Activated naive CD8-positive, alpha-beta T cell treated with anti-CD3 and anti-CD28 coated beads, Interleukin-2, amount 10 ng/mL, durations not matched to agents 7 days and 5 days (primary cell): ENCODE data around the gene FGGY. TPM values are rescaled to one million over a fixed set of nuclear protein-coding genes. Genes with fewer than 3 reads are reported as not detected.
"Not testable (repeated sequence)": the region's sequence is repeated elsewhere in the genome, so short reads cannot be mapped to it uniquely, and the experiment has no call there.

Experiments
- ATAC-seq: fragments of 150-1000 bp; cut with Tn5 transposase; one replicate; pipeline ENCODE4 v1.10.0; 2021; ENCODE audit warnings: low read depth, moderate library complexity
- POLR2A ChIA-PET: fragments of 350-600 bp; sonication (Branson Sonifier 250); formaldehyde crosslinking; loops from one replicate; lab custom pipeline; 2021; ENCODE audit warnings: antibody characterized with exemption; lab: Charles Lee
- DNase-seq: peaks from one replicate; pipeline ENCODE4 v3.0.0; 2021
- H3K27ac Mint-ChIP-seq: one replicate; pipeline ENCODE4 v1.8.0; 2022; ENCODE audit warnings: mild to moderate bottlenecking, mixed read lengths
- H3K27me3 Mint-ChIP-seq: one replicate; pipeline ENCODE4 v1.8.0; 2022; ENCODE audit warnings: mild to moderate bottlenecking, moderate library complexity, mixed read lengths
- H3K36me3 Mint-ChIP-seq: one replicate; pipeline ENCODE4 v1.8.0; 2021; ENCODE audit warnings: mild to moderate bottlenecking, mixed read lengths
- H3K4me1 Mint-ChIP-seq: one replicate; pipeline ENCODE4 v1.8.0; 2021; ENCODE audit warnings: mixed read lengths
- H3K4me3 Mint-ChIP-seq: one replicate; pipeline ENCODE4 v1.8.0; 2022; ENCODE audit warnings: mild to moderate bottlenecking, moderate library complexity, mixed read lengths
- H3K9me3 Mint-ChIP-seq: one replicate; pipeline ENCODE4 v1.8.0; 2021; ENCODE audit warnings: mixed read lengths
- total RNA-seq, 2 experiments: library from RNA; stranded (reverse); gene quantifications; one replicate each; pipeline ENCODE4 v1.2.3, GENCODE V29; 2021

FGGY gene, protein sequence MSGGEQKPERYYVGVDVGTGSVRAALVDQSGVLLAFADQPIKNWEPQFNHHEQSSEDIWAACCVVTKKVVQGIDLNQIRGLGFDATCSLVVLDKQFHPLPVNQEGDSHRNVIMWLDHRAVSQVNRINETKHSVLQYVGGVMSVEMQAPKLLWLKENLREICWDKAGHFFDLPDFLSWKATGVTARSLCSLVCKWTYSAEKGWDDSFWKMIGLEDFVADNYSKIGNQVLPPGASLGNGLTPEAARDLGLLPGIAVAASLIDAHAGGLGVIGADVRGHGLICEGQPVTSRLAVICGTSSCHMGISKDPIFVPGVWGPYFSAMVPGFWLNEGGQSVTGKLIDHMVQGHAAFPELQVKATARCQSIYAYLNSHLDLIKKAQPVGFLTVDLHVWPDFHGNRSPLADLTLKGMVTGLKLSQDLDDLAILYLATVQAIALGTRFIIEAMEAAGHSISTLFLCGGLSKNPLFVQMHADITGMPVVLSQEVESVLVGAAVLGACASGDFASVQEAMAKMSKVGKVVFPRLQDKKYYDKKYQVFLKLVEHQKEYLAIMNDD
- 10 to 100 TPM; 10.1 to 11.7 TPM for total RNA-seq

GRCh38 chr1:59296358-59297256, at the start of gene FGGY:
Gene FGGY, plus strand, starts transcription at chr1:59297094. Its CDS starts 24,456 bp downstream, at chr1:59321550.
- Mint-ChIP-seq H3K27me3 (no peaks in the 10 kb centered on the region), H3K4me3 (peak within 1 kb of the TSS; percentile 88), H3K9me3 (peaks cover 3% of the 10 kb centered on the region), H3K27ac (peak within 1 kb of the TSS; percentile 89), H3K36me3 (peaks cover 12% of the 10 kb centered on the region), H3K4me1 (peaks cover 20% of the 10 kb centered on the region)
- DNase-seq (peak; percentile 91), ATAC-seq (peak; percentile 96)
- POLR2A ChIA-PET, result interaction anchor here (0.6 to 1.8 kb wide), 7 partner anchors 11 to 512 kb away, joined by 3 to 29 read pairs (median 3); partner anchors contain the start of gene JUN

DNA sequence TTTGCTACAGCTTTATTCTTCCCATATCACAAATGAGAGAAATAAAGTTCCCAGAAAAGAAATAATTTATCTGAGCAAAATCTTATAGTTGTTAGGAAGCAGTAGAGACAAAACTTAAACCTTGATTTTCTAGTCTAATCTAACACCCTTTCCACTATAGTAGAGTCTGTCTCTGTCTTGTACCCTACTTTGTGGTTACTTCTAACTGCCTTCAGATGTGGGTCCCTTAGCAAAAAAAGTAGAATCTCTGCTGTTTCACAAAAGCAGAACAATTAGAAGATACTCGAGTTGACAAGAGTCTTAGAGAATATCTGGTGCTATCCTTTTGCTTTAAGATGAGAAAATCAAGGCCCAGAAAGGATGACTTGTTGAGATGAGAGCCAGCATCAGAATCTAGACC, 48.1 kb upstream of the FGGY start:
- Mint-ChIP-seq H3K27me3 (peaks cover 2% of the 10 kb centered on the region), H3K4me3 (no peak overlapping the region), H3K27ac (no peak overlapping the region), H3K4me1 (no peaks in the 10 kb centered on the region), H3K9me3 (peaks cover 11% of the 10 kb centered on the region), H3K36me3 (no peaks in the 10 kb centered on the region)
- ATAC-seq (no peak), DNase-seq (no peak)
- POLR2A ChIA-PET, result no interaction called here

DNA sequence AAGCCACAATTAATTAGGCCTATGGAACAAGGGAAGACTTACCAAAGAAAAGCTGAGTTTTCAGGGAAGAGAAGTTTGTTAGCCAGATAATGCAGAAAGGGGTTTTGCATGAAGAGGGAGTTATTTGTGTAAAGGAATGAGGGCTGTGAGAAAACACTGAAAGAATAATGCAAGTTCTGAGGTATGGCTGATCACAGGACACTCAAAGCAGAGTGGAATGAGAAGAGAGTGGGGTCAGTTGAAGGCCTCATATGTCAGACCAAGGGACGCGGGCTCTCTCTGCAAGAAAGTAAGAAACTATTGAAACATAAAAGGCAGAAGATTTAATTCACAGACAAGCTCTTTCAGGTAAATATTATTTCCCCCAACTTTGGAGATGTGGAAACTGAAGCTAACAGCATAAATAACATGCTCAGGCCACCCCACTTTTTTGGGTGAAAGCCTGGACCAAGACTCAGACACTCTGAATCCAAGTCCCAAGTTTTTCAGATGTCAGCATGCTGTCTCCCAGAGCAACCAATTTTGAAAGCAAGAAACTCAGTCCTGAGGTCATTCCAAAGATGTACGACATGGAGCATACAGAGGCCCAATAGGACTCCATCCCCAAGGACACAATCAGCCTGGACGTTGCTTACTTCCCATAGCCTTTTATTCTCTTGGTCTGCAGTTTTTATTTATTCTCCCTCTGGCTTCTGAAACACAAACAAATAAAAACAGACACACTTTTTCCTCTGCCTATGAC, 47.3 kb upstream of the FGGY start:
- POLR2A ChIA-PET, result no interaction called here
- ATAC-seq (no peak), DNase-seq (no peak)
- H3K4me1 Mint-ChIP-seq, result no peaks in the 10 kb centered on the region
- no peak overlapping the region for H3K4me3 Mint-ChIP-seq
- no peak overlapping the region for H3K27ac Mint-ChIP-seq
- H3K27me3 Mint-ChIP-seq, result peaks cover 2% of the 10 kb centered on the region
- no peaks in the 10 kb centered on the region for H3K36me3 Mint-ChIP-seq
- peaks cover 11% of the 10 kb centered on the region for H3K9me3 Mint-ChIP-seq

GRCh38 chr1:59251061-59251460, 45.8 kb upstream of the FGGY start:
- ATAC-seq, H3K27me3 Mint-ChIP-seq: not testable (repeated sequence)

GRCh38 chr1:59256429-59256828, 40.5 kb upstream of the FGGY start:
- H3K9me3 Mint-ChIP-seq, DNase-seq, ATAC-seq, H3K4me3 Mint-ChIP-seq, H3K27ac Mint-ChIP-seq, H3K36me3 Mint-ChIP-seq, POLR2A ChIA-PET, H3K27me3 Mint-ChIP-seq, H3K4me1 Mint-ChIP-seq: not testable (repeated sequence)

More at GRCh38 chr1:59251061-59251460, 45.8 kb upstream of the FGGY start:
- H3K36me3 Mint-ChIP-seq, POLR2A ChIA-PET, H3K27ac Mint-ChIP-seq, DNase-seq, H3K4me3 Mint-ChIP-seq, H3K4me1 Mint-ChIP-seq: not testable (repeated sequence)
- peaks cover 11% of the 10 kb centered on the region for H3K9me3 Mint-ChIP-seq

GRCh38 chr1:59258412-59259032, 38.4 kb upstream of the FGGY start:
- Mint-ChIP-seq H3K27ac (no peak overlapping the region), H3K36me3 (no peaks in the 10 kb centered on the region), H3K27me3 (peaks cover 5% of the 10 kb centered on the region), H3K9me3 (peaks cover 2% of the 10 kb centered on the region), H3K4me3 (no peak overlapping the region), H3K4me1 (no peaks in the 10 kb centered on the region)
- POLR2A ChIA-PET, result no interaction called here
- no peak for DNase-seq
- no peak for ATAC-seq

GRCh38 chr1:59261537-59261936, 35.4 kb upstream of the FGGY start:
- ATAC-seq, result no peak
- Mint-ChIP-seq H3K27ac (no peak overlapping the region), H3K9me3 (no peaks in the 10 kb centered on the region), H3K4me3 (no peak overlapping the region), H3K4me1 (no peaks in the 10 kb centered on the region), H3K36me3 (no peaks in the 10 kb centered on the region), H3K27me3 (peaks cover 7% of the 10 kb centered on the region)
- POLR2A ChIA-PET, result no interaction called here
- DNase-seq, result no peak

DNA sequence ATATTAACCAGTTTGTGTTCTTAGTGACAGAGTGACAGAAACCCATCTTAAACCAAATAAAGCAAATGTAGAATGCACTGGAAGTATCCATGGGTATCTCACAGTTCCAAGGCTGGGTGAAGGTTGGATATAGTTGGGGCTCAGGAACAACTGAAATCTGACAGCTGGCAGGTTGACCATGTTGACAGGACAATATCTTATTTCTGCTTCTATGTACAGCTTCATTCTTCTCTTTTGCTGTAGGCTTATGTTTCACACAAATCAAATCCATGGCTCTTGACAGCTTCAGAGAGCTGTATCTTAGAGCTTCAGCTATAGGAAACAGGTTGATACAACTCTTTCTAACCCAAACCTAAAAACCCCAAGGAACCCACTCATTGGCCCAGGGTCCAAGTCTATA, 34.3 kb upstream of the FGGY start:
- no peaks in the 10 kb centered on the region for H3K36me3 Mint-ChIP-seq
- DNase-seq, result no peak
- no peaks in the 10 kb centered on the region for H3K9me3 Mint-ChIP-seq
- peaks cover 5% of the 10 kb centered on the region for H3K27me3 Mint-ChIP-seq
- H3K4me3 Mint-ChIP-seq, result no peak overlapping the region
- ATAC-seq, result no peak
- POLR2A ChIA-PET, result no interaction called here
- no peaks in the 10 kb centered on the region for H3K4me1 Mint-ChIP-seq
- no peak overlapping the region for H3K27ac Mint-ChIP-seq

DNA sequence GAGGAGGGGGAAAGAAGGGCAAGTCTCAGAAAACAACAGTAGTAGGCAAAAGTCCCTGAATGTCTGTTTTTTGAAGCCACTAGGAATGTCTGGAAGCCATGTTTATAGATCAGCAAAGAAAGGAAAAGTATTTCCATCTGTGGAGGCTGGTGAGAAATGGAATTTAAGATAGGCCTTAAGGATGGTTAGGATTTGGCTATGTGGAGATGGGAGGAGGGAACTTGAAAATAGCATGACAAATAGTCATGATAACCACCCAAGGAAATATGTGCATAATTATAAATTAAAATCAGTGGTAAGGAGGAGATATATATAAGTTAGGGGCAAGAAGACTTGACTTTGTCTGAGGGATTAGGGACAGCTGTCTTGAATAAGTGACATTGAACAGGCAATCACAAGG, 33.8 kb upstream of the FGGY start:
- no peaks in the 10 kb centered on the region for H3K36me3 Mint-ChIP-seq
- H3K9me3 Mint-ChIP-seq, result no peaks in the 10 kb centered on the region
- H3K27ac Mint-ChIP-seq, result no peak overlapping the region
- H3K4me3 Mint-ChIP-seq, result no peak overlapping the region
- no peaks in the 10 kb centered on the region for H3K4me1 Mint-ChIP-seq
- DNase-seq (no peak), ATAC-seq (no peak)
- H3K27me3 Mint-ChIP-seq, result peaks cover 5% of the 10 kb centered on the region
- POLR2A ChIA-PET, result no interaction called here

DNA sequence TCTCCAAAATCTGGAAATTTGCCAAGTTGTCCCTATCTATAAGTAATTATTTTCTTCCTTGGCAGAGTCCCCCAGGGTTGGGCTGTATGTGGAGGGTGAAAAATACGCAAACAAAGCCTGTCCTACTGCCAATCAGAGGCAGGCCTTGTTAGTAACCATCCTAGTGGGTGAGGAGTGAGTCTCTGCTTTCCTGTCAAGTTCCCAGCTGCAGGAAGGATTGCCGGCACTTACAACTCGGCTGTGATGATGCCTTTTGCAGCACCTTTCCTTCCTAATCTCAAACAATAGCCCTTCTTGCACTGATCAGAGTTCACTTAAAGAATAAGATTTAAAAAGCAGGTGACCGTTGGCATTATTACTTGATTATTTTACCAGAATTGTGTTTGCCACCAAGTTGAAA, 31.3 kb upstream of the FGGY start:
- DNase-seq (no peak), ATAC-seq (no peak)
- Mint-ChIP-seq H3K36me3 (no peaks in the 10 kb centered on the region), H3K4me1 (peaks cover 3% of the 10 kb centered on the region), H3K27ac (no peak overlapping the region), H3K4me3 (no peak overlapping the region), H3K9me3 (no peaks in the 10 kb centered on the region), H3K27me3 (peaks cover 2% of the 10 kb centered on the region)
- POLR2A ChIA-PET, result no interaction called here

GRCh38 chr1:59266180-59266926, 30.5 kb upstream of the FGGY start:
- no peak for ATAC-seq
- POLR2A ChIA-PET, result no interaction called here

GRCh38 chr1:59266927-59267293, 30.0 kb upstream of the FGGY start:
- POLR2A ChIA-PET, result no interaction called here
- DNase-seq (no peak), ATAC-seq (no peak)
- Mint-ChIP-seq H3K4me1 (peaks cover 3% of the 10 kb centered on the region), H3K27ac (no peak overlapping the region), H3K36me3 (no peaks in the 10 kb centered on the region), H3K27me3 (peaks cover 7% of the 10 kb centered on the region), H3K9me3 (peaks cover 1% of the 10 kb centered on the region), H3K4me3 (no peak overlapping the region)

More at GRCh38 chr1:59266180-59266926, 30.5 kb upstream of the FGGY start:
- Mint-ChIP-seq H3K36me3 (no peaks in the 10 kb centered on the region), H3K4me1 (peaks cover 3% of the 10 kb centered on the region), H3K4me3 (no peak overlapping the region), H3K27me3 (peaks cover 7% of the 10 kb centered on the region), H3K27ac (no peak overlapping the region), H3K9me3 (no peaks in the 10 kb centered on the region)
- DNase-seq, result no peak
